GM21717 (cell line): Measurements from ENCODE around the gene EEFSEC.

Source experiments
- ATAC-seq: cut with Tn5 transposase; IDR thresholded peaks from one replicate; pipeline ENCODE4 v1.9.1; 2021; ENCODE audit warnings: mild to moderate bottlenecking, moderate library complexity; ENCODE audit not compliant: unreplicated experiment

The EEFSEC gene

DNA sequence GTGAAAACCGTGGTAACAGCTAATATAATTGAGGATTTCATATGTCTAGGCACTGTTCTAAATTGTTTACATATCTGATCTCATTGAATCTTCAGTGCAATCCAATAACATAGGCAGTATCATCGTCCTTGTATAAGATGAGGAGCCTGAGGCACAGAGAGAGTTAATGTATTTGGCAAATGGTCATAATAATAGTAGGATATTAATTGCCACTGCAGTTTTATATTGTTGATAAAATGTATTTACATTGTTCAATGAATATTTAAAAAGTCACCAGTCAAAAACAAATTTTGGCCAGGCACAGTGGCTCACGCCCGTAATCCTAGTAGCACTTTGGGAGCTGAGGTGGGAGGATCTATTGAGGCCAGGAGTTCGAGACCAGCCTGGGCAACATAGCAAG lies 88.5 kb downstream of the EEFSEC start:
- ATAC-seq: no peak

DNA sequence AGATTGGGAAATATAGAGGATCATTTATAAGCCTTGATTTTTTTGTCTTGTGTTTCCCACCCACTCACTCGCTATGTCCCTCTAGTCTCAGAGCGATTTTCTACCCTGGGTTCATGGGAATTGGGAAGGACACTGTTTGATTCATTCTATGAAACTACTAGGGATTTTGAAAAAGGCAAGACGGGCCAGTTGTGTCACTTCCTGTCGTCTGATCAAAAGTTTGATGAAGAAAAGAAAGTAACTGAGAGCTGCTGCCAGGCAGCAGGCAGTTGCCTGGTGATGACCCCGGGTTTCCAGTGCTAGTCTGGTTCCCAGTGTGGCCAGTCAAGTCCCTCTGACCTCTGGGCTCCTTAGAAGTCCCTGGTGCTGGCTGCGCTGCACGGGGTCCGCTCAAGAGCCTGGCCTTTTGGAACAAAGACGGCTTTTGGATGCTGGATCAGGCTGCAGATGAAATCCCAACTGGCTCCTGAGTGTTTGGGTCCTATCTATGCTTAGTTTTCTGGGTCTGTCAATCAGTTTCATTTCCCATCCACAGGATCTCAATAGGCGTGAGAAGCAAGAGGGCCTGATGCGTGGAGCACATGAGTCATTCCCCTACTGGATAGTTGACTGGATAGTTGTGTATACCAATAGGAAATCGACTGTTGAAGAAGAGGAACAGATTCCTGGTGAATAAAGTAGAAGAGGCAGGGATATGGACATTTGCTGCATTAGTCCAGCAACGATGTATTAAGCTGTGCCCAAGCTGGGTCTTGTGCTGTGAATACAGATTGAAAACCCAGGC lies 89.7 kb downstream of the EEFSEC start:
- ATAC-seq: no peak

DNA sequence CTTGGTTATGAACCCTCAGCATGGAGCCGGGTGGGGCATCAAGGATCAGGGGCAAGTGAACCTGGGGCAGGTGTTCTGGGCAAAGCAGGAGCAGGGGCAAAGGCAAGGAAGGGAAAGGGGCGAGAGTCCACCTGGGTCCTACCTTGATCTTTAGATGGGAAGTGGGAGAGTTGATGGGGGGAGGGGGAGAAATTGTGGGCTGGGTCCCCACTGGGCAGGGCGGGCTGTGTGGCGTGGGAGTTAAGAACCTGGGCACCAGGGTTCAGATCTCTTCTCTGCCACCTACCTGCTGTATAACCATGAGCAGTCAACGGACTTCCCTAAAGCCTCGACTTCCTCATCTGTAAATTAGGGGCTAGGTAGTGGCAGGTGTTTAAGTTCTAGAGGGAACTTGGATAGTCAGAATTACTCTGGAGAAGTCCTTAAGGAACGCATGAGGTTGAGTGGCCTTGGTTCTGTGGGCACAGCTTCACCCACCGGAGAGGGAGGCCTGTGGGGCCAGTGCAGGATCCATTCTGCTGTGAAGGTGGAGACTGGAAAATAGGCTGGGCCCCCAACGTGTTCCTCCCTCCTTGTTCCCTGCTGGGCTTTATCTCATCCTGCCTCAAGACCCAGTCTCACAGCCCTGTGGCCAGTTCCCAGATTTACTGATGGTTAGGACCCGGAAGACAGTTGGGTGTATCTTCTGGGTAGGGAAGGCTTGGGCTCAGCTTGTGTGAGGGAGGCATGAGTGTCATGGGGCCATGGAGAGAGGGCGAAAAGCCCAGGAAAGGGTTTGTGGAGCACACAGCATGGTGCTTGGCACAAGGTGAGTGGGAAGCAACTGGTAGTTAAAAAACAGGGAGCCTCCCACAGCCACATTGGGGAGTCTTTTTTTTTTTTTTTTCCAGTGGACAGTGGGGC lies 90.6 kb downstream of the EEFSEC start:
- no peak for ATAC-seq

DNA sequence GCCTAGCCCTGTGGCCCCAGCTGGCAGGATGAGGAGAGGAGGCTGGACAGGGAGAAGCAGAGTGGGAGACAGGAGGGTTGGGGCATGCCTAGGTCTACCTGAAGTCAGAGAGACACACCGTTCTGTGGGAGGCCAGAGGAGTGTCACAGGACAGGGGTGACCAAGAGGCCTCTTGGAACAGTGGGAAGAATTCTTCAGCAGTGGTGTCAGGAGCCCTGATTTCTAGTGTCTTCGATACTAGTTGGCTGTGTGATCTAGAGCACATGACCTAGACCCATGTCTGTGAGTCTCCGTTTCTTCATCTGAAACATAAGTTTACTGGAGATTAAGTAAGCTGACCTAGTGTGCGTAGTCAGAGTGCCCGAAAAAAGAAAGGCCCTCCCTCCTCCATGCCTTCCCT lies 92.2 kb downstream of the EEFSEC start:
- no peak for ATAC-seq

DNA sequence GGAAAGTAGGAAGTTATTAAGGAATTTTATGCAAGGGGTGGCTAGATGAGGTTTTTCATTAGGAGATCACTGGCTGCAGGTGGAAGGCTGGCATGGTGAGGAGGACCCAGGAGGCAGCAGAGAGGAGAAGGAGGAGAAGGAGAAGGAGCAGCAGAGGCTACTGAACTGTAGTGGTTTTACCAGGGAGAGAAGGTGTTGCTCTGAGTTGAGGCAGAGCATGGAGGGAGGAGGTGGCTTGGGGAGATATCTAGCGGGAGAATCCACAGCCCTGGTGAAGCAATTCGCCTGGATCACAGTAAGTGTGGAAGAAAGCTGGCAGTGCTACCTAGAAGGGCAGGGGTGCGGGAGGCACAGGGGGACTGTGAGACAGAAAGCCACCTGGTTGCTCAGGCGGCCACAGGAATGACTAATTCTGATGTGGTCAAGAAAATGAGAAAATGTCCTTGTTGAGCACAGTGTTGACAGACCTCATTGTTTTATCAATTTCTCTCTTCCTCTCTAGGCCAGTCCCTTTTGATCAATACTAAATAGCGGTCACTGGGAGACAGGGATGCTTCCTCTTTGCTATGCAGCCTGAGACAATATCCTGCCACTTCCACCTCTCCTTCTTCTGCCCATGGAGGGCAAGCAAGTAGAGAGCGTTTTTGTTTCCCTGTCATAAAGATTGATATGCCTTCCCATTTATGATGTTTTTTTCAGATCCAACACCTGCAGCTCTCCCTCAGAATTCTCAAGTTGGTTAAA lies 94.6 kb downstream of the EEFSEC start:
- ATAC-seq: no peak

DNA sequence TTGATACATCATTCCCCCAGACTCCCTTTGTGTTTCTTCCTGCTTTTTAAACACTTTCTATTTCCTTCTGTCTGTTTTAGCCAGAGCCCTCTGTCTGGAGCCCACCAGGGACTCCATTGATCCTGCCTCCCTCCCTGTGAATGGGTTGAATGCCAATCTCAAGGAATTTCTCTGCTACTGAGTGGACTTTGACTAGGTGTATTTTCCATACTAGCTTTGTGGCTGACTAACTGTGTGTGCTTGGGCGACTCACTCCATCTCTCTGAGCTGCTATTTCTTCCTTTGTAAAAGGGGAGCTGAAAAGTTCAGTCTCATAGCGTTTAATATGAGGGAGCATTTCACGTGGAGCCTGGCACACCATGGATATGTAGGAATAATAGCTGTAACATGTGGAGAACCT lies 98.8 kb downstream of the EEFSEC start:
- ATAC-seq: no peak

DNA sequence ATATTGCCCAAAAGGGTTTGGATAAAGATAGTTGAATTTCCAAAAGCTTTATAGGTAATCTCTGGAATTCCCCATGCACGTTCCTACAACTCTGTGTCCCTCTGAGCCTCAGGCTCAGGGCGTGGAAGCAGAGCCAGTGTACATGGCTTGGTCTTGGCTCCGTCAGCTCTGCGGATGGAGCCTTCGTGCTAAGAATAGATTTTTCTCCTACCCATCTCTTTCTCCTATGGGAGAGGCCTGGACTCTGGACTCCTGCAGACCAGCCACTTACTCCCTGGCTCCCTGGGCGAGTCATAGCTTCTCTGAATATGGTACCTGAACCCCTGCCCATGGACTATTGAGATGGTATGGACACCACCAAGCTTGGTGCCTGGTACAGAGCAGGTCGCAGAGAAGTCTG lies 99.9 kb downstream of the EEFSEC start:
- no peak for ATAC-seq

DNA sequence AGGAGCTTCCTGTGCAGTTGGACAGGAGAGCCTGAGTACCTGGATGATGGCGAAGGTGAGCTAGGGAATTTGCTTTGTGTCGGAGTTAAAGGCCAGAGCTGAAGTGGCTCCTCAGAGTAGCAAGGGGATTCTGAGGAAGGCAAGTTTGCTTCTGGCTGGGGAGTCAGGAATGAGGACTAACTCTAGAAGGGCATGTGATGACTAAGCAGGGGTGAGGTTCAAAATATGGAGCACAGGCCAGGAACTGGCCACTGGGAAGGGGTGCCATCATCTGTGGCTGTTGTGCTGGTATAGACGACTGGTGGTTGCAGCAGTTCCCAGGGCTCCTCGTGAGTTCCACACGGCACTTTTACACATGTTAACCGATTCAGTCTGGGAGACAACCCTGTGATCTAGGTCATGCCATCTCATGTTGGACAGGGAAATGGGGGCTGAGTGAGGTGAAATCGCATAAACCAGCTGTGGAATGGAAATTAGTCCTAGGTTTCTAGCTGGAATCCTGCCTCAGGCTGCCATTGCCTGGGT lies 100.8 kb downstream of the EEFSEC start:
- no peak for ATAC-seq

DNA sequence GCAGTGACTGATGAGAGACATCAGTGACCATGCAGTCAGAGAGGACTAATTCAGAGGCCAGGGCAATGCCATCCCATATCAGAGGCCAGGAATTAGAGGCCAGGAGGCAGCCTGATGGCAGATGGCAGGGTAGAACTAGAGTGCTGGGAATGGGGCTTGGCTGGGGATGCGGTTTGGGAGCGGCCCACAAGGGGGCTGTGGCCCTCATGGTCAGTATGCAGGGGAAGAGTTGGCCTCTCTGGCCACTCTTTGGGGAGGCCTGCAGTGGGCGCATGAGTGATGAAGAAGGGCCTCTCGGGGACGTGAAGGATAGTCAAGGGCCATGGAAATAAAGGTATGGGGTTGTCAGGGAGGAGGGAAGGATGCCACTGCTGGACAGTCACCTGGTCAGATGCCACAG lies 101.7 kb downstream of the EEFSEC start:
- ATAC-seq: no peak

DNA sequence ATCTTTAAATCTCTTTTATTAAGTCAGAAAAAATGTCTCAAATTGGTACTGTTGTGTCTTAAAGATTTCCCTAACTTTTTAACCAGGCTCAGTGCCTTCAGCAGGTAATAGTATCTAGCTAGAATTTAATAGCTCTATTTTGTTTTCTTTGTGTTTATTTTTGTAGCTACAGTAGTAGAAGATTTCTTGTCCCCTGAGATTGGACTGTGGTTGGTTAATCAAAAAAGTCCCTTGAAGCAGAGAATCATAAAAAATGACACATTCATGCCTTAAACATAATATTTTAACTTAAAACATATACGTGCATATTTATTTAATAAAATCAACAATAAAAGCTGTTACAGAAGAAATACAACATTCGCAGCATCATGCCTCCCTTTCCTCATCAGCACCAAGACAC lies 102.8 kb downstream of the EEFSEC start:
- no peak for ATAC-seq

DNA sequence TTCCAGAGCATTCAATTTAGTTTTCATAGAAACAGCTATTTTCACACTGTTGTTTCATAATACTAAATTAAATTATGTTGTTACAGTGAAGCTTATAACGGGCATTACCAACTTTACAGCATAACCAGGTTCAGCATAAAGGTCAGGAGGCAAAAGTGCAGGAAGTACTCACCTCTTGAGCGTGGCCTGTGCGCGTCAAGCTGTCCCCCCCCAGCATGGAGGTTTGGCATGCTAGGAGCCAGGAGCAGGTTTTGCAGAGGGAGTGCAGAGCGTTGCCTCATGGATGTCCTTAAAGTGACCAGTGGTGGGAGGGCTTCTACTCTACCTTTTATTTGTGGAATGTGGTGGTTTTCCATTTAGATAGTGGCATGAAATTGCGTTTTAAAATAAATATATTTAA lies 104.4 kb downstream of the EEFSEC start:
- no peak for ATAC-seq

DNA sequence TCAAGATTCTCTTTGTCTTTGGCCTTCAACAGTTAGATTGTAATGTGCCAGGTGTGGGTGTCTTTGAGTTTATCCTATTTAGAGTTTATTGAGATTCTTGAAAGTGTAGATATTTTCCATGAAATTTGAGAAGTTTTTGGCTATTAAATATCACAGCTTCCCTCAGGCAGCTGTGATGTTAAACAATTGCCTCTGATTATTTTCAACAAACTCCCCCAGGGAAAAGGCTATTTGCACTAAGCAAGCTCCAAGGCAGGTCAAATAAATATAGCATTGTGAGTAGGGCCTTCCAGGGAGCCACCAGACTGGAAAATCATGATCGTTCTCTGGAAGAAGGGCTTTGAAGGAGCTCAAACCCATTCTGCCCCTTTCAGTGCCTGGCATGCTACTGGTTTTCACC lies 107.0 kb downstream of the EEFSEC start:
- ATAC-seq: no peak

DNA sequence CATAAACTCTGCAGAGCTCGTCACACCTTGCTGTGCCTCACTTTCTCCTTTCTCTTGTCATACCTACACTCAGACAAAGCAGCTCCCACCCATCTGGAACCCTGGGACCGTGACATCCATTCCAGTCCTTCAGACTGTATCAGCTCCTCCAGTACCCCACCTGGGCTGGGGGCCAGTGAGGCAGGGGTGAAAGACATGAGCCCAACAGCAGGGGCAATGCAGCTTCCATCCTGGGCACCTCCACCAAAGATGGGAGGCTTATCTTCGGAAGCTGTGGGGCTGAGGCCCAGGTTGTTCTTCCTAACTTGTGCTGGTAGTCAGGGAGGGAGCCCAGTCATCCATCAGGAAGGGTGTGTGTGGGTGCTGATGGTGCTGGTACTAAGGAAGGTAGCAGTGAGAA lies 109.2 kb downstream of the EEFSEC start:
- no peak for ATAC-seq

DNA sequence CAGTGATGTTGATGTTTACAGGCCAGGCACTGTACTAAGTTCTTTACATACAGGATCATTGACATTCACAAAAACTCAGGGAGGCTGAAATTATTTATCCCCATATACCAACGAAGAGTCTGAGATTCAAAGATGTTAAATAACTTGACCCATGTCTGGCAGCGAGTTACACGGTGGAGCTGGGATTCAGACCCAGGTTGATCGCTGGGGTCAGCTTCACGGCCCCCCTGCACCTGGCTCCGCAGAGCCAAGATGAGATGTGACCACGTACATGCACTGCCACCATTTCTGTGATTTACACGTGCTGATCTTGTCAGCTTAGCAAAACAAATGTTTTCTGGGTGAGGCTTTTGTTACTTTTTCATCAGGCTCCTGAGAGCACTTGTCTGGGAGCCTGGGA lies 109.8 kb downstream of the EEFSEC start:
- ATAC-seq: no peak

DNA sequence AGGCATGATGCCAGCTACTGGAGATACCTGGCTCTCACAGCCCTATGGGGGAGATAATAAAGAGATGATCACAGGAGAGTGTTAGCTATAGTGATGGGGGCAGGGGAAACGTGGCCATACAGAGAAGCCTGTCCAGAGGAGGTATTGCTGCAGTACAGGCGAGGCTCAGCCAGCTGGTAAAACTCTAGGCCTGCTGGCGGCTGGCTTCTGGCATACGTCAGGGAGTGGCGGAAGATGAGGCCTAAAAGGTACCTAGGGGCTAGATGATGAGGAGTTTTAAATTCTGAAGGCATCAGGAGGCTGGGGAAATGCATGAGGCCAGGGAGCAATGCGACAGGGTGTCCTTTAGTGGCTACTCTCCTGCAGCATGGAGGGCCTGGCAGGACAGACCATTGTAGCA lies 110.7 kb downstream of the EEFSEC start:
- no peak for ATAC-seq

DNA sequence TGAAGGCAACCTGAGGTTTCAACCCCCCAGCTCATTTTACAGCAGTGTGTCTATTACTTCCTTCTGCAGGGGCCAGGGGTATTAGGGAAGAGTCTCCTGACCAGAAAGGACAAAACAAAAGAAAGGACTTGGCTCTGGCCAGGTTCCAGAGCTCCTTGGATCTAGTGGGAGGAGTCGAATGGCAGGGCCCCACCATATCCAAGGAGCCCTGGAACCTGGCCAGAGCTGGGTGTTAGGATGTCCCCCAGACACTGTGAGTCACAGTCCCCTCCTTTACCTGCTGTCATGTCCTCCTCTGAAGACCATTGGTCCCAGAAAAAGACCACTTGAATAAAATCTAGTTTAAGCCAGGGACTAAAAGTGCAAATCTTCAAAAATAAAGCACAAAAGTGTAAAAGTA lies 113.2 kb downstream of the EEFSEC start:
- ATAC-seq: no peak

DNA sequence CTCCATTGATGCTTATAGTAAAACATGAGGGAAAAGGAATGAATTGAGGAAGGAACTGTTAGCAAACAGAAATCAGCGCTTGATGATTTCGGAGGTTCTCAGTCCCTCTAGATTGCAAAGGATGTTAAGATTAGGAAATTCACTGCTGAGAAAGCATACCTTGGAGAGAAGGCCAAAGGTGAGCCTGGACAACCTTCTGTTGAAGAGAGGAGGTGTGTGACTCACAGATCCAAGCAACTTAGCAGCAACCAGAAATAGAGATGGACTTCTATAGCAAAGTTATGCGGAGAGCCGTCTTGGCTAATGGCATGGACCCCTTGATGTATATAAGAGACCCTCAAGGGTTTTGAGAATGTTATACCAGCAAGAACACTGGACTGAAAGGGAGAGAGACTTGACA lies 114.3 kb downstream of the EEFSEC start:
- ATAC-seq: no peak

DNA sequence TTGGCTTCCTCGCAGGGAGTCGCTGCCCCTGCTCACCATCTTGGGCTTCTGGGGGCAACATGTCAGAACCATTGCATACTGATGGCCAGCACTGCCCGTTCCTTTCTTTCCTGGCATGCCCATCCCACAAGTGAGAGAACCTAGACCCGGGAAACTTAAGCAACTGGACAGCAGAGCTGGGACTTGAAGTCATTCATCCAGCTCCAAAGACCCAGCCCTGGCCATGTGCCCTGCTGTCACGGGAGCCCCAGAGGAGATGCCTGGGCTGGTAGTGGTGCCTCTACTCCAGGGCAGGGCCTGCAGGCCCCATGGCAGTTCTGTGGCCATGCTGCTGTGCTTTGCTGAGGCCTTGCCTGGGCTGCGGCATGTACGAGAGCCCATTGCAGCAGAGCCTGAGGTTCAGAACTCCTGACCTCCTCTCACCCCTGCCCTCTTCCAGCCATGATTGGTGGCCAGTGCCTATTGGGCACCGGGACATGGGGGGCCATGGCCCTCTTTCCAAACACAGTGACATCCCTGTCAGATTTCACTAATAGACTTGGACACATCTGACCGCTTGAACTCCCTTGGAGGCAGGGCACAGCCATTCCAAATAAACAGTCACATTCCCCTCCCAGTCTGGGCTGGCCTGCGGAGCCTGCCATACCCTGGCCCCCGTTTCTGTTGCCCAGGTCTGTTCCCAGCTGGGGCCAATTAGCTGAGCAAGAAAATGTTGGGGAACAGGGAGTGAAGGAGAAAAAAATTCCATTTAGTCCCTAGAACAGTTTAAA lies 115.9 kb downstream of the EEFSEC start:
- ATAC-seq: no peak

DNA sequence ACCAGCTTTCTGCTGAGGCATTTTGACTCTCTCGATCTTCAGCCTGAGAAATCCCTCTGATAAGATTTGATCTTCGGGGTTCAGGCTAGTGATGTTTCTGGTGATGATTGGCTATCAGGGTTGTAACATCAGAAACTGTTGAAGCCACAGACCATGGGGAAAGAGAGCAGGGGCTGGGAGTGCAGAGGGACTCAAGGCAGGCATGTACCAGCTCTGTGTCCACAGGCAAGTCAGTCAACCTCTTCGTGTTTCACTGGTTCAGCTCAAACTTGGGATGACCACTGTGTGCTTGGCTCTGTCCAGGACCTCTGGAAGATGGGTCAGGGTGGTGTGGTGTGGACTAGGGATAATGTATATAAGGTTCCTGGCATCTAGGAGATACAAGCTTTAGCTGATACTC lies 116.5 kb downstream of the EEFSEC start:
- ATAC-seq: no peak
